C4-2B (cell line): ENCODE measurements around the gene TRPT1.

Experiments used
- CTCF ChIP-seq: fragments of 450-650 bp; conservative IDR thresholded peaks from 2 replicates; pipeline ENCODE4 v1.5.1; 2017; ENCODE audit warnings: mild to moderate bottlenecking
- ZFX ChIP-seq: fragments of 450-650 bp; IDR thresholded peaks from 2 replicates; pipeline ENCODE4 v1.6.1; 2017

- no peak for TF ChIP-seq CTCF
- no peak for TF ChIP-seq ZFX
Observed at GRCh38 chr11:64258356-64258755, 32.4 kb upstream of the TRPT1 start.
